K562 (cell line): ENCODE measurements around the gene TMEM151A. TPM values are rescaled to one million over a fixed set of nuclear protein-coding genes. Genes with fewer than 3 reads are reported as not detected.

Experiments used
- ELF1 ChIP-seq: fragments of 200-800 bp; sonication (Bioruptor generic); IDR thresholded peaks from 2 replicates; pipeline ENCODE4 v1.6.1; 2016; ENCODE audit warnings: missing genetic modification characterization, missing compliant biosample characterization
- MBD2 ChIP-seq: sonication (generic); IDR thresholded peaks from 2 replicates; pipeline ENCODE4 v1.6.1; 2016; ENCODE audit warnings: low read depth, borderline replicate concordance
- MEF2D ChIP-seq: conservative IDR thresholded peaks from 2 replicates; pipeline ENCODE4 v1.6.1; 2016; ENCODE audit warnings: low read depth, missing genetic modification characterization, missing compliant biosample characterization
- NR1H2 ChIP-seq: sonication (generic); formaldehyde crosslinking; IDR thresholded peaks from 2 replicates; pipeline ENCODE4 v1.4.0; 2020; ENCODE audit warnings: mild to moderate bottlenecking, missing genetic modification reagents
- NUFIP1 ChIP-seq: fragments of 450-650 bp; IDR thresholded peaks from 2 replicates; pipeline ENCODE4 v1.6.1; 2018; ENCODE audit not compliant: partially characterized antibody
- POLR2H ChIP-seq: IDR thresholded peaks from 2 replicates; pipeline ENCODE4 v1.6.1; 2016; ENCODE audit warnings: missing genetic modification characterization, low read depth, mild to moderate bottlenecking, control low read depth, missing compliant biosample characterization, moderate library complexity
- SREBF2 ChIP-seq: sonication (generic); formaldehyde crosslinking; IDR thresholded peaks from 2 replicates; pipeline ENCODE4 v1.4.0; 2020; ENCODE audit warnings: mild to moderate bottlenecking, missing genetic modification reagents
- ZFP30 ChIP-seq: fragments of 250-450 bp; sonication (Bioruptor Pico); IDR thresholded peaks from 2 replicates; pipeline ENCODE4 v1.8.0; 2022; ENCODE audit warnings: moderate library complexity, mild to moderate bottlenecking, inconsistent platforms, borderline replicate concordance
- ZNF57 ChIP-seq: fragments of 450-650 bp; formaldehyde crosslinking; IDR thresholded peaks from 2 replicates; pipeline ENCODE4 v1.4.0; 2020; ENCODE audit warnings: mild to moderate bottlenecking, moderate library complexity
- polyA plus RNA-seq, 8 experiments: library from polyadenylated mRNA; depleted of rRNA in 4 of 8; stranded (reverse) in 5 of 8; unstranded in 3 of 8; fragments of >200 nt; fragmentation: Nextera tagmentation in 2 of 8; fragmentation: Illumina TruSeq in 1 of 8; extraction: Ambion mirVana in 2 of 8; extraction: Trizol in 1 of 8; gene quantifications; 2 replicates each; pipeline versions ENCODE4 v1.2.1 to v1.2.3, GENCODE V29; 2011 to 2014; ENCODE audit warnings: inconsistent platforms in 1 of 8, missing spikeins in 1 of 8
- total RNA-seq, 7 experiments: library from RNA; depleted of rRNA in 6 of 7; stranded (reverse); fragments of >200 nt in 6 of 7; fragmentation: Illumina TruSeq in 2 of 7; extraction: Trizol in 2 of 7; gene quantifications; 2 replicates each; pipeline versions ENCODE4 v1.2.1 to v1.2.3, GENCODE V29; 2011 to 2021; ENCODE audit warnings: low replicate concordance in 1 of 7
- TF ChIP-seq, protein P1 (sequence below), 2 experiments: fragments of 450-650 bp; IDR thresholded peaks; 2 replicates each; pipeline ENCODE4 v1.6.1; 2018; ENCODE audit warnings: mild to moderate bottlenecking in 2 of 2, low read depth in 1 of 2; ENCODE audit not compliant: partially characterized antibody in 2 of 2
- TF ChIP-seq, protein P2 (sequence below): fragments of 250-450 bp; sonication (Bioruptor Pico); IDR thresholded peaks from 2 replicates; pipeline ENCODE4 v1.8.0; 2021; ENCODE audit warnings: borderline replicate concordance, mild to moderate bottlenecking, moderate library complexity; ENCODE audit not compliant: poor library complexity, severe bottlenecking
- TF ChIP-seq, protein P3 (sequence below): fragments of 250-450 bp; sonication (Bioruptor Pico); IDR thresholded peaks from 2 replicates; pipeline ENCODE4 v1.9.0; 2021; ENCODE audit warnings: mild to moderate bottlenecking, inconsistent platforms
- TF ChIP-seq, protein P4 (sequence below): fragments of 450-650 bp; IDR thresholded peaks from 2 replicates; pipeline ENCODE4 v1.6.1; 2018; ENCODE audit not compliant: partially characterized antibody
- TF ChIP-seq, protein P5 (sequence below): sonication (generic); IDR thresholded peaks from 2 replicates; pipeline ENCODE4 v1.6.1; 2016

The TMEM151A gene
- total and polyA plus RNA-seq, 9 of the 15 experiments (the other 6 are each of a cell fraction or from before 2014, with no cell fraction given): not detected

DNA sequence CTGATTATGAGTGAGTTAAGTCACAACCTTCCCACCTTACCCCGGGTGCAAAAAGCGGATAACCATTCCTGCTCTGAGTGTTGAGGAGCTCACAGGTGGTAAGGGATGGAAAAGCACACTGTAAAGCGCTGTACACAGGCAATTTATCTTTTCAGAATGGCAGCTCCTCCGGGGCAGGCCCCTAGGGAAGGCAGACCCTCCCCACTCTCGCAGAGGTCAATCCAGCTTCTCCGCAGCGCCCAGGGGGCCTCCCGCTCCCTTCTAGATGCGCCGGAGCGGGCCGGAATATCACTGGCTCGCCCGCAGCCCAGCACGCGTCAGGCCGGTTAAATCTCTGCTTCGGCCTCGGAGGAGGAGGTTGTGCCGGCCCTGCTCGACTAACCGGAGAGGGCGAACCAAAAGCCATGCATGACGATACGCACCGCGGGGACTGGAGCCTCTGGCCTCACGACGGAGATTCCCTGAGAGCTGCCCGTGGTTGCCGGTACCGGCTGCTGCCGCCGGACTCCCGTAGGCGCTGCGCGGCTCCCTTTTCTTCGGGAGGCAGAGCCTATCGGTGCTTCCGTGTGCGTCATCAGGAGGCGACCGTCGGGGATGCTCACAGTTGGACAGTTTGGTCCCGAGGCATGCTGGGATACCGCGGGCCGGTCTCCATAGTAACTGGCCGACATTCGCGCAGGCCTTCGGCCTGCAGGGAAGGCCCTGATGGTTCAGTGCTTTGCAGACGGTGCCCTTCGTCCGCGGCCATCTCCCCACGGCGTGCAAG lies 53.0 kb downstream of the TMEM151A start, which contains the start of gene BRMS1 (continued):
- TF ChIP-seq, protein P1, sequence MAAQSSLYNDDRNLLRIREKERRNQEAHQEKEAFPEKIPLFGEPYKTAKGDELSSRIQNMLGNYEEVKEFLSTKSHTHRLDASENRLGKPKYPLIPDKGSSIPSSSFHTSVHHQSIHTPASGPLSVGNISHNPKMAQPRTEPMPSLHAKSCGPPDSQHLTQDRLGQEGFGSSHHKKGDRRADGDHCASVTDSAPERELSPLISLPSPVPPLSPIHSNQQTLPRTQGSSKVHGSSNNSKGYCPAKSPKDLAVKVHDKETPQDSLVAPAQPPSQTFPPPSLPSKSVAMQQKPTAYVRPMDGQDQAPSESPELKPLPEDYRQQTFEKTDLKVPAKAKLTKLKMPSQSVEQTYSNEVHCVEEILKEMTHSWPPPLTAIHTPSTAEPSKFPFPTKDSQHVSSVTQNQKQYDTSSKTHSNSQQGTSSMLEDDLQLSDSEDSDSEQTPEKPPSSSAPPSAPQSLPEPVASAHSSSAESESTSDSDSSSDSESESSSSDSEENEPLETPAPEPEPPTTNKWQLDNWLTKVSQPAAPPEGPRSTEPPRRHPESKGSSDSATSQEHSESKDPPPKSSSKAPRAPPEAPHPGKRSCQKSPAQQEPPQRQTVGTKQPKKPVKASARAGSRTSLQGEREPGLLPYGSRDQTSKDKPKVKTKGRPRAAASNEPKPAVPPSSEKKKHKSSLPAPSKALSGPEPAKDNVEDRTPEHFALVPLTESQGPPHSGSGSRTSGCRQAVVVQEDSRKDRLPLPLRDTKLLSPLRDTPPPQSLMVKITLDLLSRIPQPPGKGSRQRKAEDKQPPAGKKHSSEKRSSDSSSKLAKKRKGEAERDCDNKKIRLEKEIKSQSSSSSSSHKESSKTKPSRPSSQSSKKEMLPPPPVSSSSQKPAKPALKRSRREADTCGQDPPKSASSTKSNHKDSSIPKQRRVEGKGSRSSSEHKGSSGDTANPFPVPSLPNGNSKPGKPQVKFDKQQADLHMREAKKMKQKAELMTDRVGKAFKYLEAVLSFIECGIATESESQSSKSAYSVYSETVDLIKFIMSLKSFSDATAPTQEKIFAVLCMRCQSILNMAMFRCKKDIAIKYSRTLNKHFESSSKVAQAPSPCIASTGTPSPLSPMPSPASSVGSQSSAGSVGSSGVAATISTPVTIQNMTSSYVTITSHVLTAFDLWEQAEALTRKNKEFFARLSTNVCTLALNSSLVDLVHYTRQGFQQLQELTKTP (IDR thresholded peaks at IDR 0.05; ENCODE audit: low read depth in 1 of 2, partially characterized antibody in 2 of 2): peak in 1 of 2 experiments; percentile 74
- TF ChIP-seq NUFIP1 (no peak), POLR2H (tag) (0 out of 2 replicates have a peak, but pooled peaks have one; percentile 27), ELF1 (tag) (peak; percentile 99), MEF2D (tag) (no peak), ZNF57 (no peak), ZFP30 (CRISPR knock-in tag) (no peak), SREBF2 (CRISPR knock-in tag) (0 out of 2 replicates have a peak, but pooled peaks have one; percentile 71), MBD2 (peak; percentile 38; the same call in 1 of the 2 replicates), NR1H2 (peak; percentile 92; the same call in 1 of the 2 replicates)
- TF ChIP-seq, protein P2, sequence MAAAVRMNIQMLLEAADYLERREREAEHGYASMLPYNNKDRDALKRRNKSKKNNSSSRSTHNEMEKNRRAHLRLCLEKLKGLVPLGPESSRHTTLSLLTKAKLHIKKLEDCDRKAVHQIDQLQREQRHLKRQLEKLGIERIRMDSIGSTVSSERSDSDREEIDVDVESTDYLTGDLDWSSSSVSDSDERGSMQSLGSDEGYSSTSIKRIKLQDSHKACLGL (CRISPR knock-in tag): no peak
- TF ChIP-seq, protein P3, sequence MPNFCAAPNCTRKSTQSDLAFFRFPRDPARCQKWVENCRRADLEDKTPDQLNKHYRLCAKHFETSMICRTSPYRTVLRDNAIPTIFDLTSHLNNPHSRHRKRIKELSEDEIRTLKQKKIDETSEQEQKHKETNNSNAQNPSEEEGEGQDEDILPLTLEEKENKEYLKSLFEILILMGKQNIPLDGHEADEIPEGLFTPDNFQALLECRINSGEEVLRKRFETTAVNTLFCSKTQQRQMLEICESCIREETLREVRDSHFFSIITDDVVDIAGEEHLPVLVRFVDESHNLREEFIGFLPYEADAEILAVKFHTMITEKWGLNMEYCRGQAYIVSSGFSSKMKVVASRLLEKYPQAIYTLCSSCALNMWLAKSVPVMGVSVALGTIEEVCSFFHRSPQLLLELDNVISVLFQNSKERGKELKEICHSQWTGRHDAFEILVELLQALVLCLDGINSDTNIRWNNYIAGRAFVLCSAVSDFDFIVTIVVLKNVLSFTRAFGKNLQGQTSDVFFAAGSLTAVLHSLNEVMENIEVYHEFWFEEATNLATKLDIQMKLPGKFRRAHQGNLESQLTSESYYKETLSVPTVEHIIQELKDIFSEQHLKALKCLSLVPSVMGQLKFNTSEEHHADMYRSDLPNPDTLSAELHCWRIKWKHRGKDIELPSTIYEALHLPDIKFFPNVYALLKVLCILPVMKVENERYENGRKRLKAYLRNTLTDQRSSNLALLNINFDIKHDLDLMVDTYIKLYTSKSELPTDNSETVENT (CRISPR knock-in tag): no peak
- TF ChIP-seq, protein P4, sequence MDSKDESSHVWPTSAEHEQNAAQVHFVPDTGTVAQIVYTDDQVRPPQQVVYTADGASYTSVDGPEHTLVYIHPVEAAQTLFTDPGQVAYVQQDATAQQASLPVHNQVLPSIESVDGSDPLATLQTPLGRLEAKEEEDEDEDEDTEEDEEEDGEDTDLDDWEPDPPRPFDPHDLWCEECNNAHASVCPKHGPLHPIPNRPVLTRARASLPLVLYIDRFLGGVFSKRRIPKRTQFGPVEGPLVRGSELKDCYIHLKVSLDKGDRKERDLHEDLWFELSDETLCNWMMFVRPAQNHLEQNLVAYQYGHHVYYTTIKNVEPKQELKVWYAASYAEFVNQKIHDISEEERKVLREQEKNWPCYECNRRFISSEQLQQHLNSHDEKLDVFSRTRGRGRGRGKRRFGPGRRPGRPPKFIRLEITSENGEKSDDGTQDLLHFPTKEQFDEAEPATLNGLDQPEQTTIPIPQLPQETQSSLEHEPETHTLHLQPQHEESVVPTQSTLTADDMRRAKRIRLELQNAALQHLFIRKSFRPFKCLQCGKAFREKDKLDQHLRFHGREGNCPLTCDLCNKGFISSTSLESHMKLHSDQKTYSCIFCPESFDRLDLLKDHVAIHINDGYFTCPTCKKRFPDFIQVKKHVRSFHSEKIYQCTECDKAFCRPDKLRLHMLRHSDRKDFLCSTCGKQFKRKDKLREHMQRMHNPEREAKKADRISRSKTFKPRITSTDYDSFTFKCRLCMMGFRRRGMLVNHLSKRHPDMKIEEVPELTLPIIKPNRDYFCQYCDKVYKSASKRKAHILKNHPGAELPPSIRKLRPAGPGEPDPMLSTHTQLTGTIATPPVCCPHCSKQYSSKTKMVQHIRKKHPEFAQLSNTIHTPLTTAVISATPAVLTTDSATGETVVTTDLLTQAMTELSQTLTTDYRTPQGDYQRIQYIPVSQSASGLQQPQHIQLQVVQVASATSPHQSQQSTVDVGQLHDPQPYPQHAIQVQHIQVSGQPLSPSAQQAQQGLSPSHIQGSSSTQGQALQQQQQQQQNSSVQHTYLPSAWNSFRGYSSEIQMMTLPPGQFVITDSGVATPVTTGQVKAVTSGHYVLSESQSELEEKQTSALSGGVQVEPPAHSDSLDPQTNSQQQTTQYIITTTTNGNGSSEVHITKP: no peak
- TF ChIP-seq, protein P5, sequence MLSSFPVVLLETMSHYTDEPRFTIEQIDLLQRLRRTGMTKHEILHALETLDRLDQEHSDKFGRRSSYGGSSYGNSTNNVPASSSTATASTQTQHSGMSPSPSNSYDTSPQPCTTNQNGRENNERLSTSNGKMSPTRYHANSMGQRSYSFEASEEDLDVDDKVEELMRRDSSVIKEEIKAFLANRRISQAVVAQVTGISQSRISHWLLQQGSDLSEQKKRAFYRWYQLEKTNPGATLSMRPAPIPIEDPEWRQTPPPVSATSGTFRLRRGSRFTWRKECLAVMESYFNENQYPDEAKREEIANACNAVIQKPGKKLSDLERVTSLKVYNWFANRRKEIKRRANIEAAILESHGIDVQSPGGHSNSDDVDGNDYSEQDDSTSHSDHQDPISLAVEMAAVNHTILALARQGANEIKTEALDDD: no peak
